Measurements from ENCODE around the gene CUZD1. TPM values are rescaled to one million over a fixed set of nuclear protein-coding genes. Genes with fewer than 3 reads are reported as not detected.

CUZD1 gene
- total and polyA plus RNA-seq, 9 of the 15 experiments (the other 6 are each of a cell fraction or from before 2014, with no cell fraction given) = 0.51 to 1.7 (median 1.1) TPM

DNA sequence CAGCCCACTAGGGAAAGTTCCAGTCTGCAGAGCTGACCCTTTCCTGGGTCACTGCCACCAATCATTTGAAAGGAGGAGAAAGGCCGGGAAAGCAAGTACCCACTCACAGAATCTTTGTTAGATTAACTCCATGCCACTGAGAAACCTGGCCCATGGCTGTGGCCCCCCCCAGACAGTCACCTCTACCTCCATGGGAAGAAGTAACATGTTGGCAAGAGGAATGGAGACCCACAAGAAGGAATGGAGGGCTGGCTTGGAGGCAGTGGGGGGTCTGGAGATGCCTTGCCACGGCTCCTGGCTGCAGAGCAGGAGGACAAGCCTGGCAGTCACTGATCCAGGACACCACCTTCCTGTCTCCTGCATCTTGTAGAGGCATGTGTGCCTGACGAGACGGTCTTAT is 32.9 kb downstream of the CUZD1 start (continued):
- TF ChIP-seq, protein P1, sequence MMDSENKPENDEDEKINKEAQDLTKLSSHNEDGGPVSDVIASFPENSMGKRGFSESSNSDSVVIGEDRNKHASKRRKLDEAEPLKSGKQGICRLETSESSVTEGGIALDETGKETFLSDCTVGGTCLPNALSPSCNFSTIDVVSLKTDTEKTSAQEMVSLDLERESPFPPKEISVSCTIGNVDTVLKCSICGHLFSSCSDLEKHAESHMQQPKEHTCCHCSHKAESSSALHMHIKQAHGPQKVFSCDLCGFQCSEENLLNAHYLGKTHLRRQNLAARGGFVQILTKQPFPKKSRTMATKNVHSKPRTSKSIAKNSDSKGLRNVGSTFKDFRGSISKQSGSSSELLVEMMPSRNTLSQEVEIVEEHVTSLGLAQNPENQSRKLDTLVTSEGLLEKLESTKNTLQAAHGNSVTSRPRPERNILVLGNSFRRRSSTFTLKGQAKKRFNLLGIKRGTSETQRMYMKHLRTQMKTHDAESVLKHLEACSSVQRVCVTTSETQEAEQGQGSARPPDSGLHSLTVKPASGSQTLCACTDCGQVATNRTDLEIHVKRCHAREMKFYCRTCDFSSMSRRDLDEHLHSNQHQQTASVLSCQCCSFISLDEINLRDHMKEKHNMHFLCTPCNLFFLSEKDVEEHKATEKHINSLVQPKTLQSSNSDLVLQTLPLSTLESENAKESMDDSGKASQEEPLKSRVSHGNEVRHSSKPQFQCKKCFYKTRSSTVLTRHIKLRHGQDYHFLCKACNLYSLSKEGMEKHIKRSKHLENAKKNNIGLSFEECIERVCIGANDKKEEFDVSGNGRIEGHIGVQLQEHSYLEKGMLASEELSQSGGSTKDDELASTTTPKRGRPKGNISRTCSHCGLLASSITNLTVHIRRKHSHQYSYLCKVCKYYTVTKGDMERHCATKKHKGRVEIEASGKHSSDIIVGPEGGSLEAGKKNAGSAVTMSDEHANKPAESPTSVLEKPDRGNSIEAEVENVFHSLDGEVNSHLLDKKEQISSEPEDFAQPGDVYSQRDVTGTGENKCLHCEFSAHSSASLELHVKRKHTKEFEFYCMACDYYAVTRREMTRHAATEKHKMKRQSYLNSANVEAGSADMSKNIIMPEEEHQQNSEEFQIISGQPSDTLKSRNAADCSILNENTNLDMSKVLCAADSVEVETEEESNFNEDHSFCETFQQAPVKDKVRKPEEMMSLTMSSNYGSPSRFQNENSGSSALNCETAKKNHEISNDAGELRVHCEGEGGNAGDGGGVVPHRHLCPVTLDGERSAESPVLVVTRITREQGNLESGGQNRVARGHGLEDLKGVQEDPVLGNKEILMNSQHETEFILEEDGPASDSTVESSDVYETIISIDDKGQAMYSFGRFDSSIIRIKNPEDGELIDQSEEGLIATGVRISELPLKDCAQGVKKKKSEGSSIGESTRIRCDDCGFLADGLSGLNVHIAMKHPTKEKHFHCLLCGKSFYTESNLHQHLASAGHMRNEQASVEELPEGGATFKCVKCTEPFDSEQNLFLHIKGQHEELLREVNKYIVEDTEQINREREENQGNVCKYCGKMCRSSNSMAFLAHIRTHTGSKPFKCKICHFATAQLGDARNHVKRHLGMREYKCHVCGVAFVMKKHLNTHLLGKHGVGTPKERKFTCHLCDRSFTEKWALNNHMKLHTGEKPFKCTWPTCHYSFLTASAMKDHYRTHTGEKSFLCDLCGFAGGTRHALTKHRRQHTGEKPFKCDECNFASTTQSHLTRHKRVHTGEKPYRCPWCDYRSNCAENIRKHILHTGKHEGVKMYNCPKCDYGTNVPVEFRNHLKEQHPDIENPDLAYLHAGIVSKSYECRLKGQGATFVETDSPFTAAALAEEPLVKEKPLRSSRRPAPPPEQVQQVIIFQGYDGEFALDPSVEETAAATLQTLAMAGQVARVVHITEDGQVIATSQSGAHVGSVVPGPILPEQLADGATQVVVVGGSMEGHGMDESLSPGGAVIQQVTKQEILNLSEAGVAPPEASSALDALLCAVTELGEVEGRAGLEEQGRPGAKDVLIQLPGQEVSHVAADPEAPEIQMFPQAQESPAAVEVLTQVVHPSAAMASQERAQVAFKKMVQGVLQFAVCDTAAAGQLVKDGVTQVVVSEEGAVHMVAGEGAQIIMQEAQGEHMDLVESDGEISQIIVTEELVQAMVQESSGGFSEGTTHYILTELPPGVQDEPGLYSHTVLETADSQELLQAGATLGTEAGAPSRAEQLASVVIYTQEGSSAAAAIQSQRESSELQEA (IDR thresholded peaks at IDR 0.05; ENCODE audit: low read depth) = no peak
- TF ChIP-seq HDAC3 (IDR thresholded peaks at IDR 0.05; ENCODE audit: borderline replicate concordance, partially characterized antibody) (no peak), THAP7 (CRISPR knock-in tag; IDR thresholded peaks at IDR 0.05) (no peak), HNRNPH1 (optimal IDR thresholded peaks at IDR 0.05; ENCODE audit: low read depth, low read length) (no peak), ELF2 (CRISPR knock-in tag; IDR thresholded peaks at IDR 0.05) (no peak), RNF219 (CRISPR knock-in tag; IDR thresholded peaks at IDR 0.05) (no peak), IFI16 (CRISPR knock-in tag; IDR thresholded peaks at IDR 0.05) (no peak), OTX1 (CRISPR knock-in tag; IDR thresholded peaks at IDR 0.05) (no peak), EP400 (IDR thresholded peaks at IDR 0.05) (no peak), DNMT1 (IDR thresholded peaks at IDR 0.05) (no peak), SMARCC2 (IDR thresholded peaks at IDR 0.05; ENCODE audit: low read depth) (no peak), KDM2B (CRISPR knock-in tag; IDR thresholded peaks at IDR 0.05) (no peak), CTCFL (IDR thresholded peaks at IDR 0.05; ENCODE audit: borderline replicate concordance, insufficient read depth, low read depth, low read length, poor library complexity, severe bottlenecking) (no peak)
